ENCODE data around the gene ARHGAP26. TPM values are rescaled to one million over a fixed set of nuclear protein-coding genes. Genes with fewer than 3 reads are reported as not detected.

ARHGAP26 gene
- total RNA-seq, 1 experiment from 2014 or later, result 34.5 TPM

DNA sequence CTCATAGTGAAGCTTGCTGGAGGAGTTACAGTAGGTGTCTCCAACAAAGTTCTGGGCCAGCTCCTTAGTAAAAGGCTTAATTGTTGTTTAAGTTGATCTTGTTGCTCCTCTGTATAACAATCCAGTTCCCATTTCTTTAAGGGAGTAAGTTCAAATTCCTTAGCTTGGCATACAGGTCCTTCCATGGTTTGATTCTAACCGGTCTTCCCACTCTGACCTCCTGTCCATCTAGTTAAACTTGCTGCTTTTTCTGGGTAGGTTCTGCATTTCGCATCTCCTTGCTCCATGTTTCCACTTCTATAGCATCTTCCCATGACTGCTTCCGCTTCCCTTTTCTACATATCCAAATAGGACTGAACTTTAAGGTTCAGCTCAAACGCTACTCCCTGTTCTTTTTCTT, 95.5 kb downstream of the ARHGAP26 start (continued):
- no peak for TF ChIP-seq ELF1 (IDR thresholded peaks at IDR 0.05; ENCODE audit: borderline replicate concordance, low read depth)
- TF ChIP-seq CBX3 (IDR thresholded peaks at IDR 0.05; ENCODE audit: low read depth), result no peak
- TF ChIP-seq, protein P1, sequence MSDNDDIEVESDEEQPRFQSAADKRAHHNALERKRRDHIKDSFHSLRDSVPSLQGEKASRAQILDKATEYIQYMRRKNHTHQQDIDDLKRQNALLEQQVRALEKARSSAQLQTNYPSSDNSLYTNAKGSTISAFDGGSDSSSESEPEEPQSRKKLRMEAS (IDR thresholded peaks at IDR 0.05), result no peak
- TF ChIP-seq POLR2A (IDR thresholded peaks at IDR 0.05; ENCODE audit: borderline replicate concordance, extremely low read depth, insufficient read depth, insufficient read length), result no peak
- no peak for TF ChIP-seq EZH2phosphoT487 (IDR thresholded peaks at IDR 0.05; ENCODE audit: borderline replicate concordance)
- TF ChIP-seq FOSL1 (IDR thresholded peaks at IDR 0.05; ENCODE audit: low read depth), result no peak
- TF ChIP-seq EGR1 (IDR thresholded peaks at IDR 0.05; ENCODE audit: low read depth), result no peak
- no peak for TF ChIP-seq ZNF274 (IDR thresholded peaks at IDR 0.05; ENCODE audit: low read depth, low read length)

DNA sequence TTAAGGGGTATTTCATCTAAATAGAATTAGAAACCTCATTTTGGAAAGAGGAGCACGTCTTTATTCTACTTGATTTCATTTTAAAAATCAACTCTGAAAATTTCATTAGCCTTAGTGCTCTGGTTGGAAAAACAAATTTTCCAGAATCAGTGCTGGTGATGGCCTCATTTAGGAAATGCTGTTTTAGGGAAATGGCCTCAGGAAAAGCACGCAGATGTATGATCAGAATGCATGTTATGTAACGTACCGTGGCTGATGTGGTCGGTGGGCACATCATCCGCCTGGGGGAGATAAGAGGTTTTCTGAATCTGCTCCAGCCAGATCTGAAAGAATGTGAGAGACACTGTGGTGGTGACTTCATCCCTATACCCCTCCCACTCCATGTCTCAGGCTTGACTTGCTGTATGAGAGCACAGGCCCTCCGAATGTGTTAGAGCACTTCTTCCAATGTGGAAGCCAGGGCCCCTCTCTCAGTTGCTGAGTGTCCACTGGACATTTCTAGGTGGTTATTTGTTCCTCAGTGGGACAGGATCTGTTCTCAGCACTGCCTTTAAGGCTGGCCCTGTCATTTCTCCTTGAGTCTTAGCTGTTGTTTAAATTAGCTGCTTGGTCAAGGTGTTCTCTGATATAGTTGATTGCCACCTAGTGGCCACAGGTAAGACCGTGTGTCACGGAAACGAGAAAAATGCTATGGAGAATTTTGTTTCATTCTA, 96.5 kb downstream of the ARHGAP26 start:
- Histone ChIP-seq H3K4me1 (ENCODE audit: control insufficient read depth in 1 of 2, insufficient read depth in 2 of 2, low read length in 2 of 2) (peaks cover 46 to 55% of the 10 kb centered on the region in 2 experiments; a peak in 3 of 4 replicates), H3K27me3 (ENCODE audit: insufficient read depth, low read length) (no peaks in the 10 kb centered on the region), H3K36me3 (ENCODE audit: control insufficient read depth in 1 of 2, insufficient read depth in 2 of 2, low read length in 2 of 2) (no peaks in the 10 kb centered on the region), H3K27ac (ENCODE audit: low read depth, low read length) (no peak overlapping the region), H3K4me3 (replicated peaks in 1 of 2; ENCODE audit: low read depth in 1 of 2, low read length in 2 of 2) (no peak overlapping the region), H3K79me2 (ENCODE audit: insufficient read depth, low read length) (peaks cover 31% of the 10 kb centered on the region), H3K9me2 (ENCODE audit: insufficient read depth) (no peaks in the 10 kb centered on the region), H4K20me1 (ENCODE audit: insufficient read depth) (no peaks in the 10 kb centered on the region), H3K4me2 (ENCODE audit: low read length) (peak overlapping the region; percentile 52), H3K9ac (ENCODE audit: low read length) (peak overlapping the region; percentile 10; the same call in 1 of the 2 replicates), H2AFZ (ENCODE audit: low read depth, low read length, poor library complexity, severe bottlenecking) (no peak overlapping the region), H3K9me3 (ENCODE audit: control insufficient read depth in 1 of 2, insufficient read depth in 1 of 2, low read depth in 1 of 2, low read length in 2 of 2) (no peaks in the 10 kb centered on the region)
- DNase-seq (ENCODE audit: low read depth, low spot score) (peak; percentile 67), ATAC-seq (peak; percentile 74)
- TF ChIP-seq TCF7L2 (IDR thresholded peaks at IDR 0.05; ENCODE audit: borderline replicate concordance, extremely low read depth, insufficient read depth, insufficient read length) (no peak), SIN3A (IDR thresholded peaks at IDR 0.05; ENCODE audit: low read depth) (no peak), POLR2A (IDR thresholded peaks at IDR 0.05; ENCODE audit: borderline replicate concordance, extremely low read depth, insufficient read depth, insufficient read length) (no peak), EZH2 (IDR thresholded peaks at IDR 0.05) (no peak), FOSL1 (IDR thresholded peaks at IDR 0.05; ENCODE audit: low read depth) (no peak), SRF (IDR thresholded peaks at IDR 0.05; ENCODE audit: low read depth) (no peak), CEBPB (IDR thresholded peaks at IDR 0.05; ENCODE audit: low read depth) (no peak), RAD21 (IDR thresholded peaks at IDR 0.05; ENCODE audit: low read depth) (peak; percentile 96), JUND (IDR thresholded peaks at IDR 0.05) (no peak)
- TF ChIP-seq, protein P2, sequence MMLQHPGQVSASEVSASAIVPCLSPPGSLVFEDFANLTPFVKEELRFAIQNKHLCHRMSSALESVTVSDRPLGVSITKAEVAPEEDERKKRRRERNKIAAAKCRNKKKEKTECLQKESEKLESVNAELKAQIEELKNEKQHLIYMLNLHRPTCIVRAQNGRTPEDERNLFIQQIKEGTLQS (IDR thresholded peaks at IDR 0.05), result no peak
- TF ChIP-seq, protein P3, sequence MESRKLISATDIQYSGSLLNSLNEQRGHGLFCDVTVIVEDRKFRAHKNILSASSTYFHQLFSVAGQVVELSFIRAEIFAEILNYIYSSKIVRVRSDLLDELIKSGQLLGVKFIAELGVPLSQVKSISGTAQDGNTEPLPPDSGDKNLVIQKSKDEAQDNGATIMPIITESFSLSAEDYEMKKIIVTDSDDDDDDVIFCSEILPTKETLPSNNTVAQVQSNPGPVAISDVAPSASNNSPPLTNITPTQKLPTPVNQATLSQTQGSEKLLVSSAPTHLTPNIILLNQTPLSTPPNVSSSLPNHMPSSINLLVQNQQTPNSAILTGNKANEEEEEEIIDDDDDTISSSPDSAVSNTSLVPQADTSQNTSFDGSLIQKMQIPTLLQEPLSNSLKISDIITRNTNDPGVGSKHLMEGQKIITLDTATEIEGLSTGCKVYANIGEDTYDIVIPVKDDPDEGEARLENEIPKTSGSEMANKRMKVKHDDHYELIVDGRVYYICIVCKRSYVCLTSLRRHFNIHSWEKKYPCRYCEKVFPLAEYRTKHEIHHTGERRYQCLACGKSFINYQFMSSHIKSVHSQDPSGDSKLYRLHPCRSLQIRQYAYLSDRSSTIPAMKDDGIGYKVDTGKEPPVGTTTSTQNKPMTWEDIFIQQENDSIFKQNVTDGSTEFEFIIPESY (IDR thresholded peaks at IDR 0.05; ENCODE audit: extremely low read depth, insufficient replicate concordance, low read length), result no peak
- TF ChIP-seq, protein P4, sequence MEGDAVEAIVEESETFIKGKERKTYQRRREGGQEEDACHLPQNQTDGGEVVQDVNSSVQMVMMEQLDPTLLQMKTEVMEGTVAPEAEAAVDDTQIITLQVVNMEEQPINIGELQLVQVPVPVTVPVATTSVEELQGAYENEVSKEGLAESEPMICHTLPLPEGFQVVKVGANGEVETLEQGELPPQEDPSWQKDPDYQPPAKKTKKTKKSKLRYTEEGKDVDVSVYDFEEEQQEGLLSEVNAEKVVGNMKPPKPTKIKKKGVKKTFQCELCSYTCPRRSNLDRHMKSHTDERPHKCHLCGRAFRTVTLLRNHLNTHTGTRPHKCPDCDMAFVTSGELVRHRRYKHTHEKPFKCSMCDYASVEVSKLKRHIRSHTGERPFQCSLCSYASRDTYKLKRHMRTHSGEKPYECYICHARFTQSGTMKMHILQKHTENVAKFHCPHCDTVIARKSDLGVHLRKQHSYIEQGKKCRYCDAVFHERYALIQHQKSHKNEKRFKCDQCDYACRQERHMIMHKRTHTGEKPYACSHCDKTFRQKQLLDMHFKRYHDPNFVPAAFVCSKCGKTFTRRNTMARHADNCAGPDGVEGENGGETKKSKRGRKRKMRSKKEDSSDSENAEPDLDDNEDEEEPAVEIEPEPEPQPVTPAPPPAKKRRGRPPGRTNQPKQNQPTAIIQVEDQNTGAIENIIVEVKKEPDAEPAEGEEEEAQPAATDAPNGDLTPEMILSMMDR (IDR thresholded peaks at IDR 0.05 in 2 of 3, conservative IDR thresholded peaks at IDR 0.05 in 1 of 3; ENCODE audit: borderline replicate concordance in 1 of 3, insufficient read depth in 1 of 3, low read depth in 2 of 3, low read length in 2 of 3), result peak; percentile 72 to 90 (median 82)
- ChIA-PET POLR2A (interaction anchor here (0.7 to 1.5 kb wide), 2 partner anchors 113 to 118 kb away, joined by 3 to 4 read pairs; no protein-coding TSS in a partner anchor), RAD21 (ENCODE audit: low non-redundant PET in 1 of 2, low total read pairs in 2 of 2, uncharacterized antibody in 2 of 2, unreplicated experiment in 2 of 2) (interaction anchor here (0.7 to 1.6 kb wide), 10 partner anchors 22 to 150 kb away, joined by 3 to 17 read pairs (median 4); partner anchors contain the start of gene ARHGAP26 (in 2 of the 2)), CTCF (interaction anchor here (0.6 to 2.0 kb wide), 23 partner anchors 9 to 211 kb away, joined by 3 to 36 read pairs (median 4); partner anchors contain the start of gene ARHGAP26)
- no TSS peak for BruUV-seq (replicated peaks)
- intact Hi-C loops (cut with micrococcal nuclease), result loop anchor here (1.0 to 2.0 kb wide), 2 partner anchors 96 to 118 kb away; partner anchors contain the start of gene ARHGAP26
